LNCaP clone FGC (cell line): ENCODE measurements around the gene ITPRIPL1.
A peak's percentile ranks its signal among the peaks of the same experiment; 100 is the strongest.

ENCODE experiments used
- DNase-seq: peaks from one replicate; pipeline ENCODE4 v3.0.0-alpha.2; 2011; ENCODE audit warnings: low read depth
- H3K4me3 ChIP-seq: 2 replicates; pipeline ENCODE4 v1.5.1; 2011; ENCODE audit warnings: mild to moderate bottlenecking, low read depth, low read length, control low read depth
- CTCF ChIP-seq: IDR thresholded peaks from 2 replicates; pipeline ENCODE4 v1.5.1; 2012; ENCODE audit warnings: mild to moderate bottlenecking; ENCODE audit not compliant: control insufficient read depth, insufficient read depth; ENCODE audit errors: extremely low read depth

ITPRIPL1 gene

DNA sequence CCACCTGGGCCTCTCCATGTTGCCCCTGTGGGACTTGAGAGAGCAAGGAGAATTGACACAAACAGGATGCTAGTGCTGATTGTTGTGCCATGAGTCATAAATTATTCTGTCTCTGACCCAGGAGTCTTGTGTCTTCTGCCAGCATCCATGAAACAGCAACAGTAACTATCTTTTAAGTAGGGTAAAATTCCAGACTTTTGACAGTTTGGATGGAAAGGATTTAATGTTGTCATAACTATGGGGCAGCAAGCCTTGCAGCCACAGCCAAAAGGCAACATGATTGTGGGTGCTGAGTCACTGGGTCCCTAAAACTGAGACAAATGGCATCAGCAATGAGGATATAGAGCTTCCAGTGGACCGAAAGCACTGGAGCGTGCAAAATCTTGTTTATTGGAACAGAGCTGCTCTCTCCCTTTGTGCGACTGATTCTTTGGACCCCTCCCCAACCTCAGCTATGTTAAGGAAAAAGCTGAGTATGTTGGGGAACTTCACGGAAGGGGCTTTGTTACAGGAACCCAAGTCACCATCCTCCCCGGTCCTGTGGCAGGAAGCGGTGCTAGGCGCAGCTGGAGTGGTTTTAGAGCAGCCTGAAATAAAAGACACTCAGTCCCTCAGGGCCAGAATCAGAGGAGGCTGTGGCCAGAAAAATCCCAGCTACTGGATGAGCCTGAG lies 9.6 kb upstream of the ITPRIPL1 start:
- no peak overlapping the region for H3K4me3 ChIP-seq
- TF ChIP-seq CTCF, result no peak
- DNase-seq, result no peak

- no peak for DNase-seq
- no peak overlapping the region for H3K4me3 ChIP-seq
- no peak for TF ChIP-seq CTCF
Measured at GRCh38 chr2:96316999-96317398, 8.1 kb upstream of the ITPRIPL1 start.

DNA sequence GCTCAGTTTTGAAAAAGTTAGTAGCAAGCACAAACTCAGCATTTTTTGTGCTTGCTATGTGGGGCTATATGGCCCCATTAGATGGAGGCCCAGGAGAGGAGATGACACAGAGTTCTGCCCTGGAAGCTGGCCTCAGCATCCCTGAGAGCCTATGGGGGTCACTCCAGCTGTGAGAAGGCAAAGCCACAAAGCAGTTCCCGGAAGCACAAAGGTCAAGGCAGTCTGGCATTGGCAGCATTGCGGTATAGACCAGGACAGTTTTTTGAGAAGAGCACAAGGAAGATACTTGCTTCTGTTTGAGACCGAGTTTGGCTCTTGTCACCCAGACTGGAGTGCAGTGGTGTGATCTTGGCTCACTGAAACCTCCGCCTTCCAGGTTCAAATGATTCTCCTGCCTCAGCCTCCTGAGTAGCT lies 7.5 kb upstream of the ITPRIPL1 start:
- no peak for DNase-seq
- no peak overlapping the region for H3K4me3 ChIP-seq
- no peak for TF ChIP-seq CTCF

DNA sequence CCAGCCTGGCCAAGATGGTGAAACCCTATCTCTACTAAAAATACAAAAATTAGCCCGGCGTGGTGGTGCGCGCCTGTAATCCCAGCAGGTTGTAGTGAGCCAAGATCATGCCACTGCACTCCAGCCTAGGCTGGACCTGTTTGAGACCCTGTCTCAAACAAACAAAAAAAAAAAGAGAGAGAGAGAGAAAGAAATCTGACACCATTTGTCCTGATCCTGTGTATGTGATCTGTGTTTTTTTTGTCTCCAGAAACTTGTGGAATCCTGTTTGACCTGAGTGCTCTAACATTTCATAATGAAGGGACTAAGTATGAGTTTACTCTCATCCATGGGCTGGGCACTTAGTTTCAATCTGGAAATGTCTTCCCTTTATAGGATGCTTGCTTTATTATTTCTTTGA lies 6.4 kb upstream of the ITPRIPL1 start:
- TF ChIP-seq CTCF, result no peak
- no peak for DNase-seq
- H3K4me3 ChIP-seq, result no peak overlapping the region

- TF ChIP-seq CTCF, result no peak
- DNase-seq, result no peak
- no peak overlapping the region for H3K4me3 ChIP-seq
Measured at GRCh38 chr2:96319396-96319795, 5.7 kb upstream of the ITPRIPL1 start.

DNA sequence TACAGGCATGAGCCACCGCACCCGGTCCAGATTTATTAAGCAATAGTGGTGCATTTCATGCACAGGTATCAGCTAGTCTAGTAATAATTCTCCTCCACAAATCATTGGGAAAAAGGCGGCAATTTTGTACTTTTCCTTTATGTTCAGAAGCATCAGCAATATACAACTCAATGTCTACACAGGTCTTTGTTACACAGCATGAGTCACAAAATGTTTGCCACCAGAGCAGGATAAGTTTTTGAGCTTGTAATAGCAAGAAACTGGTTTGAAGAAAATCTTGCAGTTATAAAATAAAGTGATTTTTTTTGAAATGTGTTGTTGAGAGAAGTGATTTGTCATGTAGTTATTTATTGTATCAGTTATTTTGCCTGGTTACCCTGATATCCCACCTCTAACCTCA lies 4.8 kb upstream of the ITPRIPL1 start:
- no peak overlapping the region for H3K4me3 ChIP-seq
- DNase-seq, result no peak
- TF ChIP-seq CTCF, result no peak

GRCh38 chr2:96320728-96321622 lies 4.1 kb upstream of the ITPRIPL1 start:
- DNase-seq, result no peak
- TF ChIP-seq CTCF, result no peak
- H3K4me3 ChIP-seq, result peak overlapping the region; percentile 54
